ENCODE measurements around the gene EPAS1.

GRCh38 chr2:46283693-46284092, 13.5 kb upstream of the EPAS1 start:
- TF ChIP-seq POLR2AphosphoS5 (IDR thresholded peaks at IDR 0.05), result no peak
- TF ChIP-seq CTCF (IDR thresholded peaks at IDR 0.05), result no peak
- TF ChIP-seq EP300 (IDR thresholded peaks at IDR 0.05), result no peak
- no peak for TF ChIP-seq POLR2A (IDR thresholded peaks at IDR 0.05)

Measured in stomach (tissue), 4 donors.